T-cell (primary cell): ENCODE data around the gene AP1M2. TPM values are rescaled to one million over a fixed set of nuclear protein-coding genes. Genes with fewer than 3 reads are reported as not detected.

Source experiments
- ATAC-seq, 4 experiments: fragments of 200-7000 bp in 3 of 4; fragments of 150-1000 bp in 1 of 4; cut with Tn5 transposase; replicated peaks in 1 of 4; 1 replicate in 3 of 4; 2 replicates in 1 of 4; pipeline ENCODE4 v1.10.0; 2021; ENCODE audit warnings: moderate library complexity in 3 of 4, mild to moderate bottlenecking in 2 of 4, moderate number of reproducible peaks in 1 of 4
- CTCF ChIA-PET, 2 donors: fragments of 300-600 bp; sonication (Branson Sonifier 250); formaldehyde crosslinking; loops; one replicate each; lab custom pipeline; 2022; ENCODE audit warnings: antibody characterized with exemption in 2 of 2; lab: Charles Lee
- POLR2A ChIA-PET, 2 donors: fragments of 300-600 bp; sonication (Branson Sonifier 250); formaldehyde crosslinking; loops; one replicate each; lab custom pipeline; 2022; ENCODE audit warnings: antibody characterized with exemption in 2 of 2; lab: Charles Lee
- DNase-seq, 35 experiments: peaks; one replicate each; pipeline versions ENCODE4 v3.0.0 to v3.0.0-alpha.2; 2013 to 2023
- H3K27ac ChIP-seq: one replicate; pipeline ENCODE4 v1.5.1; 2013; ENCODE audit warnings: low read length
- H3K27me3 ChIP-seq, 2 experiments: replicated peaks in 1 of 2; 1 replicate in 1 of 2; 2 replicates in 1 of 2; pipeline versions ENCODE4 v1.6.1 to v1.7.0; 2013; ENCODE audit warnings: low read length in 1 of 2, mixed read lengths in 1 of 2; ENCODE audit not compliant: control insufficient read depth in 2 of 2, insufficient read depth in 2 of 2; ENCODE audit errors: extremely low read depth in 1 of 2
- H3K36me3 ChIP-seq, 2 donors: 1 replicate in 1 of 2; 2 replicates in 1 of 2; pipeline versions ENCODE4 v1.6.1 to v1.7.0; 2013; ENCODE audit warnings: low read length in 1 of 2; ENCODE audit not compliant: control insufficient read depth in 2 of 2, insufficient read depth in 1 of 2; ENCODE audit errors: extremely low read depth in 1 of 2
- H3K4me1 ChIP-seq, 2 experiments: 1 replicate in 1 of 2; 2 replicates in 1 of 2; pipeline versions ENCODE4 v1.6.1 to v1.7.0; 2013; ENCODE audit warnings: low read length in 2 of 2, mixed read lengths in 1 of 2; ENCODE audit not compliant: insufficient read depth in 2 of 2, control insufficient read depth in 1 of 2; ENCODE audit errors: extremely low read depth in 1 of 2
- H3K4me3 ChIP-seq, 2 donors: 1 replicate in 1 of 2; 2 replicates in 1 of 2; pipeline versions ENCODE4 v1.5.1 to v1.7.0; 2013; ENCODE audit warnings: mild to moderate bottlenecking in 2 of 2, low read length in 1 of 2, moderate library complexity in 1 of 2; ENCODE audit not compliant: control insufficient read depth in 1 of 2; ENCODE audit errors: extremely low read depth in 1 of 2
- H3K9me3 ChIP-seq: 2 replicates; pipeline ENCODE4 v1.7.0; 2013
- H3K27ac Mint-ChIP-seq, 2 donors: one replicate each; pipeline ENCODE4 v1.8.0; 2020 to 2021; ENCODE audit warnings: mild to moderate bottlenecking in 2 of 2, mixed read lengths in 2 of 2
- H3K27me3 Mint-ChIP-seq, 2 donors: one replicate each; pipeline ENCODE4 v1.8.0; 2021 to 2022; ENCODE audit warnings: mixed read lengths in 2 of 2
- H3K36me3 Mint-ChIP-seq: one replicate; pipeline ENCODE4 v1.8.0; 2021; ENCODE audit warnings: mixed read lengths
- H3K4me1 Mint-ChIP-seq, 3 donors: one replicate each; pipeline ENCODE4 v1.8.0; 2020 to 2022; ENCODE audit warnings: mixed read lengths in 3 of 3, mild to moderate bottlenecking in 1 of 3
- H3K4me3 Mint-ChIP-seq, 3 donors: one replicate each; pipeline ENCODE4 v1.8.0; 2020 to 2022; ENCODE audit warnings: mild to moderate bottlenecking in 3 of 3, mixed read lengths in 3 of 3, moderate library complexity in 3 of 3
- H3K9me3 Mint-ChIP-seq, 3 donors: one replicate each; pipeline ENCODE4 v1.8.0; 2020 to 2022; ENCODE audit warnings: mixed read lengths in 3 of 3
- WGBS: methylation state at CpG from one replicate; pipeline ENCODE4 v1.1.5; 2013; ENCODE audit warnings: missing lambda C conversion rate; ENCODE audit not compliant: insufficient coverage; 5-methylcytosine and 5-hydroxymethylcytosine counted together
- total RNA-seq, 35 experiments: library from RNA in 6 of 35; stranded (reverse) in 6 of 35; fragments of 120-200 nt in 1 of 35; gene quantifications; one replicate each; pipeline versions ENCODE4 v1.2.1 to v1.2.4 and lab custom pipeline; 2013 to 2026

Gene AP1M2
- total RNA-seq, 5 donors from 2014 or later (not counting 1 experiment from before 2014, with no cell fraction given) = 0.30 to 1.6 (median 1.1) TPM; not detected in 2

DNA sequence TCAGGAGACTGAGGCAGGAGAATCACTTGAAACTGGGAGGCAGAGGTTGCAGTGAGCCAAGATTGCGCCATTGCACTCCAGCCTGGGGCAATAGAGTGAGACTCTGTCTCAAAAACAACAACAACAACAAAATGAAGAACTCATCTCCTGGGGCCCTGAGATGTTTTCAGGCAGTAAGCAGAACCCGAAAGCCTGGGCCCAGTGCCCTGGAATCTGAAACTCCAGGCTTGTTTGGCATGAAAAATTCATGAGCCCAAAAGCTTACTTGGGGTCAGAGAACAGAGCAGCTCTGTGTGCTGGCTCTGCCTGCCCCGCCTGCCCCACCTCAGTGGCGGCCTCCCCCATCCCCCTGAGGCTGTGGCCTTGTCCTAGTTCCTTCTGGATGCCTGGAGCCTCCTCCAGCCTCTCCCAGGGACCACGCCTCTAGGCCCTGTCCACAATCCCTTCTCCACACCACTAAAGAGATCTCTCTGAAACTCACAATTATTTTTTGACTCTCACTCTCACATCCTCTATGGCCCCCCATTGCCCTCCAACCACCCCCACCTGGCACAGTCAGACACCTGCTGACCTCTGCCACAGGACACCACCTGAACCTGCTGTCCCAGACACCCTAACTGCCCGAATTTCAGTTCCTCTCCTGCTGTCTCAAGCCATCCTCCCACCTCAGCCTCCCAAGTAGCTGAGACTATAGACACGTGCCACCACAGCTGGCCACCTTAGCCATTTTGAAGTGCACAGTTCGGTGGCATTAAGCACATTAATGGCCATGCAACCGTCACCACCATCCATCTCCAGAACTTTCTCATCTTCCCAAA lies 6.9 kb upstream of the AP1M2 start:
- ATAC-seq = no peak
- Histone ChIP-seq H3K36me3 (no peaks in the 10 kb centered on the region), H3K9me3 (no peaks in the 10 kb centered on the region), H3K4me3 (no peak overlapping the region), H3K27ac (no peak overlapping the region), H3K27me3 (peaks cover 0 to 21% of the 10 kb centered on the region in 2 experiments), H3K4me1 (peaks cover 3 to 23% of the 10 kb centered on the region in 2 experiments)
- DNase-seq = no peak
- peaks cover 0 to 4% of the 10 kb centered on the region in 2 donors for H3K27me3 Mint-ChIP-seq
- peaks cover 13 to 20% (median 18%) of the 10 kb centered on the region in 3 donors for H3K4me1 Mint-ChIP-seq
- H3K36me3 Mint-ChIP-seq = no peaks in the 10 kb centered on the region
- no peak overlapping the region for H3K4me3 Mint-ChIP-seq
- no peak overlapping the region for H3K27ac Mint-ChIP-seq
- ChIA-PET CTCF (no interaction called here), POLR2A (no interaction called here)
- no peaks in the 10 kb centered on the region for H3K9me3 Mint-ChIP-seq
- 81% methylated on average over 8 of the region's 9 CpGs for WGBS

DNA sequence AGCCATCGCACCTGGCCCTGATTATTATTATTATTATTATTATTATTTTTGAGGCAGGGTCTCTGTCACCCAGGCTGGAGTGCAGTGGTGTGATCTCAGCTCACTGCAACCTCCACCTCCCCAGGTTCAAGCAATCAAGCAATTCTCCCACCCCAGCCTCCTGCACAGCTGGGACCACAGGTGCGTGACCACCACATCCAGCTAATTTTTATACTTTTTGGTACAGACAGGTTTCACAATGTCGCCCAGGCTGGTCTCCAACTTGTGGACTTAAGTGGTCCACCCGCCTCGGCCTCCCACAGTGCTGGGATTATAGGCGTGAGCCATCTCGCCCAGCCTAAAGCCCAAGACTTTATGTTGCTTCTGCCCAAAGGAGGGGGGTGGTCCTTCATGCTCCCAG lies 6.0 kb upstream of the AP1M2 start:
- H3K4me3 Mint-ChIP-seq = no peak overlapping the region
- H3K27ac ChIP-seq = no peak overlapping the region
- 92% methylated on average over 6 of the region's 7 CpGs for WGBS
- no peak overlapping the region for H3K4me3 ChIP-seq
- H3K36me3 ChIP-seq = no peaks in the 10 kb centered on the region
- peaks cover 13 to 20% (median 18%) of the 10 kb centered on the region in 3 donors for H3K4me1 Mint-ChIP-seq
- ChIA-PET CTCF (interaction anchor here (0.7 to 1.3 kb wide), 2 partner anchors 12 to 447 kb away, joined by 3 to 4 read pairs; no protein-coding TSS in a partner anchor), POLR2A (no interaction called here)
- peaks cover 0 to 4% of the 10 kb centered on the region in 2 donors for H3K27me3 Mint-ChIP-seq
- ATAC-seq (no peak), DNase-seq (no peak)
- no peaks in the 10 kb centered on the region for H3K9me3 Mint-ChIP-seq
- no peak overlapping the region for H3K27ac Mint-ChIP-seq
- peaks cover 3 to 23% of the 10 kb centered on the region in 2 experiments for H3K4me1 ChIP-seq
- no peaks in the 10 kb centered on the region for H3K9me3 ChIP-seq
- H3K36me3 Mint-ChIP-seq = no peaks in the 10 kb centered on the region
- peaks cover 0 to 23% of the 10 kb centered on the region in 2 experiments for H3K27me3 ChIP-seq

DNA sequence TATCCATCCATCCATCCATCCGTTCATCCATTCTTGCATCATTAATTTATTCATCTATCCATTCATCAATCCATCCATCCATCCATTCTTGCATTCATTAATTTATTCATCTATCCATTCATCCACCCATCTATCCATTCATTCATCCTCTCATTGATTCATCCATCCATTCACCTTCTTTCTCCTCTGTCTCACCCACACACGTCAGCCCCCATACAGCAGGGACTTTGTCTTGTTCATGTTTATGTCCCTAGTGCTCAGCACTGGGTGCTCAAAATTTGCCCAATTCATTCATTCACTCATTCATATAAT lies 683 bp upstream of the AP1M2 start:
- H3K4me3 ChIP-seq = no peak overlapping the region
- Mint-ChIP-seq H3K36me3 (no peaks in the 10 kb centered on the region), H3K9me3 (peaks cover 0 to 7% (median 0%) of the 10 kb centered on the region in 3 donors)

GRCh38 chr19:10586396-10586795 lies 716 bp downstream of the AP1M2 start:
- POLR2A ChIA-PET = no interaction called here

More for the DNA sequence above, 683 bp upstream of the AP1M2 start:
- peaks cover 0 to 13% of the 10 kb centered on the region in 2 experiments for H3K4me1 ChIP-seq
- DNase-seq (no peak), ATAC-seq (no peak)
- no peaks in the 10 kb centered on the region for H3K9me3 ChIP-seq
- ChIA-PET CTCF (interaction anchor here in 1 of 2 donors (0.6 kb wide), 1 partner anchor 59 kb away, joined by 8 read pairs; no protein-coding TSS in a partner anchor), POLR2A (no interaction called here)
- peaks cover 3 to 11% of the 10 kb centered on the region in 2 experiments for H3K27me3 ChIP-seq
- Mint-ChIP-seq H3K4me3 (no peak overlapping the region), H3K4me1 (peaks cover 14 to 20% (median 15%) of the 10 kb centered on the region in 3 donors), H3K27me3 (peaks cover 7 to 8% of the 10 kb centered on the region in 2 donors), H3K27ac (no peak overlapping the region)
- no peaks in the 10 kb centered on the region for H3K36me3 ChIP-seq
- no peak overlapping the region for H3K27ac ChIP-seq
- WGBS = 87% methylated on average over 1 of the region's 2 CpGs

DNA sequence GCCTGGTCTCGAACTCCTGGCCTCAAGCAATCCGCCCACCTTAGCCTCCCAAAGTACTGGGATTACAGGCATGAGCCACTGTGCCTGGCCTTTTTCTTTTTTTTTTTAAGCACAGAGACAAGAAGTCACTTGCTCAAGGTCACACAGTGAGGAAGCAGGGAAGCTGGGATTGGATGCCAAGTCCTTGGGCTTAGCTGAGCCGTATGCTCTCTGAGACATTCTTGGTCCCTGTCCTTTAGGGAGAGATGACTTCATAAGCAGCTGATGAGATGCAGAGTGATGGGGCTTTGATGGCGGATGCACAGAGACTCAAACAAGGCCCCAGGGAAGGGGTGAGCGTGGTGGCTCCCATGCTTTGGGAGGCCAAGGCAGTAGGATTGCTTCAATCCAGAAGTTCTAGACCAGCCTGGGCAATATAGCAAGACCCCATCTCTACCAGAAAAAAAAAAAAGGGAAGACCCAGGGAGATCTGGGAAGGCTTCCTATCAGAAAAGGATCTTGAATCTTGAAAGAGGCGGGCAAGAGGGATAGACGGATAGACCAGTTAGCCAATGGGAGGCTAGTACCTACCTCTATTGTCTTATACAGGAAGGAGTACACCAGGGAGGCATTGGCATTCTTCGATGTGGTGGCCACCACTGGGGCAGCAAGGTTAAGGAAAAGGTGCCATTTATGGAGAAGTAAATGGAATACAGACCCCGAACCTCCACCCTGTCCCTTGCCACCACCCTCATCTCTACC lies 3.9 kb downstream of the AP1M2 start:
- H3K36me3 Mint-ChIP-seq = no peaks in the 10 kb centered on the region
- H3K27ac Mint-ChIP-seq = no peak overlapping the region
- WGBS = 100% methylated on average over 3 of the region's 9 CpGs
- H3K4me1 Mint-ChIP-seq = peaks cover 20 to 21% (median 20%) of the 10 kb centered on the region in 3 donors
- H3K9me3 ChIP-seq = no peaks in the 10 kb centered on the region
- H3K9me3 Mint-ChIP-seq = peaks cover 0 to 7% (median 0%) of the 10 kb centered on the region in 3 donors
- no peak overlapping the region for H3K27ac ChIP-seq
- peaks cover 7 to 8% of the 10 kb centered on the region in 2 donors for H3K27me3 Mint-ChIP-seq
- ATAC-seq (no peak), DNase-seq (no peak)
- peaks cover 0 to 23% of the 10 kb centered on the region in 2 experiments for H3K4me1 ChIP-seq
- H3K36me3 ChIP-seq = no peaks in the 10 kb centered on the region
- POLR2A ChIA-PET = no interaction called here
- CTCF ChIA-PET = interaction anchor here in 1 of 2 donors (0.5 to 5.2 kb wide), 3 partner anchors 62 to 89 kb away, joined by 3 to 83 read pairs (median 3); no protein-coding TSS in a partner anchor
- peaks cover 3 to 11% of the 10 kb centered on the region in 2 experiments for H3K27me3 ChIP-seq
- H3K4me3 ChIP-seq = no peak overlapping the region
- no peak overlapping the region for H3K4me3 Mint-ChIP-seq

More at GRCh38 chr19:10586396-10586795, 716 bp downstream of the AP1M2 start:
- H3K4me1 Mint-ChIP-seq = peaks cover 14 to 20% (median 15%) of the 10 kb centered on the region in 3 donors
- H3K36me3 Mint-ChIP-seq = no peaks in the 10 kb centered on the region
- H3K27me3 Mint-ChIP-seq = peaks cover 7 to 8% of the 10 kb centered on the region in 2 donors
- Histone ChIP-seq H3K4me1 (peaks cover 0 to 15% of the 10 kb centered on the region in 2 experiments), H3K9me3 (no peaks in the 10 kb centered on the region), H3K27ac (no peak overlapping the region), H3K27me3 (peaks cover 3 to 12% of the 10 kb centered on the region in 2 experiments), H3K36me3 (no peaks in the 10 kb centered on the region), H3K4me3 (no peak overlapping the region)
- DNase-seq (no peak), ATAC-seq (no peak)
- CTCF ChIA-PET = interaction anchor here in 1 of 2 donors (0.7 kb wide), 1 partner anchor 14 kb away, joined by 3 read pairs; no protein-coding TSS in a partner anchor
- H3K27ac Mint-ChIP-seq = no peak overlapping the region
- H3K4me3 Mint-ChIP-seq = no peak overlapping the region
- peaks cover 0 to 7% (median 0%) of the 10 kb centered on the region in 3 donors for H3K9me3 Mint-ChIP-seq
- 87% methylated on average over 5 of the region's 6 CpGs for WGBS

- ATAC-seq = no peak
- 97% methylated on average over 6 of the region's 13 CpGs for WGBS
These were observed 5.0 kb downstream of the AP1M2 start for GRCh38 chr19:10582091-10582490.

More at GRCh38 chr19:10582091-10582490, 5.0 kb downstream of the AP1M2 start:
- H3K4me1 Mint-ChIP-seq = peaks cover 11 to 16% (median 14%) of the 10 kb centered on the region in 3 donors
- H3K4me3 ChIP-seq = no peak overlapping the region
- peaks cover 0 to 9% of the 10 kb centered on the region in 2 experiments for H3K27me3 ChIP-seq
- H3K4me1 ChIP-seq = peaks cover 0 to 21% of the 10 kb centered on the region in 2 experiments
- H3K4me3 Mint-ChIP-seq = no peak overlapping the region
- POLR2A ChIA-PET = no interaction called here
- no peak overlapping the region for H3K27ac ChIP-seq
- no peak overlapping the region for H3K27ac Mint-ChIP-seq
- CTCF ChIA-PET = interaction anchor here (0.6 to 5.2 kb wide), 14 partner anchors 8 to 283 kb away, joined by 3 to 83 read pairs (median 4); partner anchors contain the start of gene DNM2 (in 1 of the 2)
- no peaks in the 10 kb centered on the region for H3K36me3 Mint-ChIP-seq
- DNase-seq = no peak
- H3K27me3 Mint-ChIP-seq = peaks cover 0 to 1% of the 10 kb centered on the region in 2 donors
- H3K36me3 ChIP-seq = no peaks in the 10 kb centered on the region
- H3K9me3 Mint-ChIP-seq = no peaks in the 10 kb centered on the region
- no peaks in the 10 kb centered on the region for H3K9me3 ChIP-seq
